Measurements from ENCODE around the gene HOXC10. TPM values are rescaled to one million over a fixed set of nuclear protein-coding genes. Genes with fewer than 3 reads are reported as not detected.

HOXC10 gene
- total and polyA plus RNA-seq, 2 of the 8 experiments (the other 6 are each of a cell fraction or from before 2014, with no cell fraction given) = not detected

GRCh38 chr12:53998900-53999236 lies 13.9 kb downstream of the HOXC10 start:
- H3K36me3 ChIP-seq (ENCODE audit: control insufficient read depth in 2 of 4, insufficient read depth in 4 of 4, low read length in 3 of 4) = peaks cover 0 to 19% (median 0%) of the 10 kb centered on the region in 4 experiments; a peak in 1 of 8 replicates
- H2BK120ac ChIP-seq (replicated peaks; ENCODE audit: low read depth, low read length) = no peak overlapping the region
- no peak overlapping the region for H3K9ac ChIP-seq (replicated peaks in 1 of 4; ENCODE audit: extremely low read depth in 1 of 4, low read depth in 3 of 4, low read length in 3 of 4)
- H2AK5ac ChIP-seq (ENCODE audit: low read depth, low read length) = no peak overlapping the region
- no peak overlapping the region for H3K4ac ChIP-seq (replicated peaks; ENCODE audit: insufficient read length, low read depth, low read length)
- H3K9me3 ChIP-seq (ENCODE audit: insufficient read depth in 2 of 2, low read depth in 1 of 2, low read length in 1 of 2) = peaks cover 0 to 4% of the 10 kb centered on the region in 2 experiments; a peak in 1 of 4 replicates
- no peak overlapping the region for H2BK20ac ChIP-seq (ENCODE audit: low read length)
- no peak overlapping the region for H3K4me3 ChIP-seq (ENCODE audit: extremely low read depth in 1 of 4, insufficient read depth in 2 of 4, low read depth in 3 of 4, low read length in 4 of 4)
- H3K23ac ChIP-seq (ENCODE audit: insufficient read length) = no peak overlapping the region
- peaks cover 0 to 17% (median 8%) of the 10 kb centered on the region in 4 experiments; a peak in 5 of 7 replicates for H3K4me1 ChIP-seq (replicated peaks in 1 of 4; ENCODE audit: control insufficient read depth in 3 of 4, insufficient read depth in 4 of 4, low read length in 3 of 4)
- no peak overlapping the region for H2AFZ ChIP-seq (ENCODE audit: low read length)
- POLR2A ChIA-PET (ENCODE audit: partially characterized antibody) = interaction anchor here (1.2 kb wide), 1 partner anchor 10 kb away, joined by 3 read pairs; no protein-coding TSS in a partner anchor
- no peak overlapping the region for H3K14ac ChIP-seq (ENCODE audit: insufficient read length)
- no peaks in the 10 kb centered on the region for H3K79me2 ChIP-seq (ENCODE audit: control insufficient read depth in 1 of 2, insufficient read depth in 2 of 2, low read length in 2 of 2)
- no peak for DNase-seq (ENCODE audit: low read depth in 1 of 2, low spot score in 2 of 2)
- TF ChIP-seq POU5F1 (IDR thresholded peaks at IDR 0.05; ENCODE audit: low read depth, low read length) = no peak
- TF ChIP-seq CBX8 (IDR thresholded peaks at IDR 0.05; ENCODE audit: borderline replicate concordance, low read depth, low read length) = peak; percentile 76; the same call in 1 of the 2 replicates
- TF ChIP-seq RNF2 (IDR thresholded peaks at IDR 0.05; ENCODE audit: borderline replicate concordance, low read depth, low read length, missing control alignments, poor library complexity, severe bottlenecking) = peak; percentile 74
- no peak overlapping the region; a peak in 1 of 4 replicates for H3K4me2 ChIP-seq (ENCODE audit: insufficient read depth in 1 of 2, low read depth in 2 of 2, low read length in 2 of 2)
- H3K79me1 ChIP-seq (ENCODE audit: low read depth, low read length) = no peaks in the 10 kb centered on the region
- peaks cover 22 to 23% of the 10 kb centered on the region in 2 experiments for H4K20me1 ChIP-seq (replicated peaks in 1 of 2; ENCODE audit: control insufficient read depth in 1 of 2, insufficient read depth in 2 of 2, low read length in 2 of 2)
- no peak overlapping the region for H3K56ac ChIP-seq (replicated peaks; ENCODE audit: insufficient read length, low read depth, low read length)
- no peak overlapping the region for H4K5ac ChIP-seq (ENCODE audit: insufficient read length, low read depth, low read length)
- WGBS, 2 experiments (ENCODE audit: extremely low coverage in 1 of 2, insufficient coverage in 1 of 2, insufficient read length in 1 of 2, insufficient replicate concordance in 2 of 2, low coverage in 1 of 2, low lambda C conversion rate in 2 of 2, missing lambda C conversion rate in 1 of 2) = 28% methylated on average over 12 of the region's 13 CpGs; no CpG with 5 or more reads in 1 of the 2 experiments
- H2BK12ac ChIP-seq (ENCODE audit: low read depth, low read length) = no peak overlapping the region
- no peak overlapping the region for H3K27ac ChIP-seq (ENCODE audit: low read depth, low read length)
- H3K23me2 ChIP-seq (ENCODE audit: low read depth, low read length) = peaks cover 4% of the 10 kb centered on the region; the same call in 1 of the 2 replicates
- no peak overlapping the region for H4K91ac ChIP-seq (replicated peaks; ENCODE audit: insufficient read length, low read length)
- H2BK15ac ChIP-seq (ENCODE audit: low read length) = no peak overlapping the region
- no peak overlapping the region for H3K18ac ChIP-seq (ENCODE audit: extremely low read depth, low read length)
- no peak overlapping the region for H2BK5ac ChIP-seq (ENCODE audit: low read depth, low read length)
- CTCF ChIA-PET (ENCODE audit: partially characterized antibody) = interaction anchor here (0.6 to 11.3 kb wide), 8 partner anchors 10 to 209 kb away, joined by 3 to 154 read pairs (median 5); partner anchors contain the start of genes HOXC10, HOXC5 and HOXC8
- H3K27me3 ChIP-seq (replicated peaks in 1 of 4; ENCODE audit: control insufficient read depth in 3 of 4, extremely low read depth in 1 of 4, insufficient read depth in 3 of 4, low read length in 3 of 4) = peaks cover 98 to 100% (median 100%) of the 10 kb centered on the region in 4 experiments
- no peak overlapping the region for H4K8ac ChIP-seq (ENCODE audit: extremely low read depth, insufficient read depth, low read length)
- no peak for FAIRE-seq
